CD4-positive, alpha-beta T cell (primary cell): ENCODE measurements around the gene RNF113A. TPM values are rescaled to one million over a fixed set of nuclear protein-coding genes. Genes with fewer than 3 reads are reported as not detected.

ENCODE experiments used
- ATAC-seq: fragments of 200-7000 bp; cut with Tn5 transposase; one replicate; pipeline ENCODE4 v1.10.0; 2022; ENCODE audit warnings: mild to moderate bottlenecking; ENCODE audit not compliant: poor library complexity
- CTCF ChIA-PET: fragments of 350-600 bp; sonication (Branson Sonifier 250); formaldehyde crosslinking; loops from one replicate; lab custom pipeline; 2021; ENCODE audit warnings: antibody characterized with exemption, inconsistent platforms; lab: Charles Lee
- POLR2A ChIA-PET: fragments of 350-600 bp; sonication (Branson Sonifier 250); formaldehyde crosslinking; loops from one replicate; lab custom pipeline; 2021; ENCODE audit warnings: antibody characterized with exemption, inconsistent platforms; lab: Charles Lee
- DNase-seq, 14 experiments: peaks; one replicate each; pipeline ENCODE4 v3.0.0-alpha.2; 2013 to 2020; ENCODE audit warnings: mixed read lengths in 2 of 14
- H3K27ac ChIP-seq, 2 donors: one replicate each; pipeline versions ENCODE4 v1.5.1 to v1.7.0; 2013; ENCODE audit warnings: low read length in 2 of 2, low read depth in 1 of 2, mild to moderate bottlenecking in 1 of 2
- H3K27me3 ChIP-seq, 2 experiments: 1 replicate in 1 of 2; 2 replicates in 1 of 2; pipeline versions ENCODE4 v1.6.1 to v1.7.0; 2013; ENCODE audit warnings: low read length in 2 of 2, control low read depth in 1 of 2, mild to moderate bottlenecking in 1 of 2, moderate library complexity in 1 of 2; ENCODE audit not compliant: insufficient read depth in 2 of 2, control insufficient read depth in 1 of 2
- H3K36me3 ChIP-seq: one replicate; pipeline ENCODE4 v1.6.1; 2013; ENCODE audit warnings: low read length, control low read depth; ENCODE audit not compliant: insufficient read depth
- H3K4me1 ChIP-seq: one replicate; pipeline ENCODE4 v1.6.1; 2013; ENCODE audit warnings: low read length, control low read depth; ENCODE audit not compliant: insufficient read depth
- H3K4me3 ChIP-seq: one replicate; pipeline ENCODE4 v1.5.1; 2013; ENCODE audit warnings: mild to moderate bottlenecking, low read length, moderate library complexity
- H3K9me3 ChIP-seq, 2 experiments: 1 replicate in 1 of 2; 2 replicates in 1 of 2; pipeline versions ENCODE4 v1.6.1 to v1.7.0; 2013; ENCODE audit warnings: low read length in 2 of 2, mild to moderate bottlenecking in 2 of 2, control low read depth in 1 of 2, moderate library complexity in 1 of 2; ENCODE audit not compliant: control insufficient read depth in 1 of 2, insufficient read depth in 1 of 2
- H3K27ac Mint-ChIP-seq: one replicate; pipeline ENCODE4 v1.8.0; 2020; ENCODE audit warnings: mixed read lengths
- H3K27me3 Mint-ChIP-seq: one replicate; pipeline ENCODE4 v1.8.0; 2021; ENCODE audit warnings: mixed read lengths
- H3K36me3 Mint-ChIP-seq: one replicate; pipeline ENCODE4 v1.8.0; 2021; ENCODE audit warnings: low read depth, mixed read lengths
- H3K4me1 Mint-ChIP-seq: one replicate; pipeline ENCODE4 v1.8.0; 2021; ENCODE audit warnings: low read depth, mixed read lengths
- H3K4me3 Mint-ChIP-seq: one replicate; pipeline ENCODE4 v1.8.0; 2020; ENCODE audit warnings: mild to moderate bottlenecking, mixed read lengths
- H3K9me3 Mint-ChIP-seq: one replicate; pipeline ENCODE4 v1.8.0; 2020; ENCODE audit warnings: mixed read lengths
- intact Hi-C, 2 experiments: fragments of 100-400 bp; cut with DNase I in 1 of 2; cut with micrococcal nuclease in 1 of 2; formaldehyde crosslinking; loops; one replicate each; pipeline versions ENCODE4 v1.15.1 to v1.9.0; 2023 to 2025; cut with DNase I, micrococcal nuclease
- total RNA-seq, 174 experiments: library from RNA in 2 of 174; stranded (reverse) in 2 of 174; gene quantifications; one replicate each; pipeline ENCODE4 v1.2.3 and lab custom pipeline; 2021 to 2026
- TF ChIP-seq, protein P1 (sequence below): fragments of 200-600 bp; IDR thresholded peaks from one replicate; pipeline ENCODE4 v1.8.0; 2022; ENCODE audit warnings: antibody characterized with exemption, mild to moderate bottlenecking

Gene RNF113A
- total RNA-seq, 2 experiments from 2014 or later = 32.5 to 33.5 TPM

DNA sequence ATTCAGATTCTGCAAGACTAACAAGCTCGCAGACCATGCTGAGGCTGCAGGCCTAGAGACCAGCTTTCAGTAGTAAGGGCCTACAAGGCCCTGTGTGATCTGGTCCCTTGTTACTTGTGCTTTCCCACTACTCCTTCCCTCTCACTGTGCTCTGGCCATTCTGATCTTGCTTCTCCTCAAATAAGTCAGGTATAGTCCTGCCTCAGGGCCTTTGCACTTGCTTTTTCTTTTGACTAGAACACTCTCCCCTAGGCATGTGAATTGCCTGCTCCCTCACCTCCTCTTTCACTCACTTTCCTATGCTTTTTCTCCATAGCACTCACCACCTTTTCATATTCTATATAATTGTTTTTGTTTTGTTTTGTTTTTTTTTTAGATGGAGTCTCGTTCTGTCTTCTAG, 46.3 kb upstream of the RNF113A start:
- DNase-seq (no peak), ATAC-seq (no peak)
- Mint-ChIP-seq H3K4me1 (no peaks in the 10 kb centered on the region), H3K27me3 (no peaks in the 10 kb centered on the region), H3K27ac (no peak overlapping the region), H3K4me3 (no peak overlapping the region), H3K9me3 (no peaks in the 10 kb centered on the region), H3K36me3 (no peaks in the 10 kb centered on the region)
- Histone ChIP-seq H3K36me3 (no peaks in the 10 kb centered on the region), H3K4me1 (no peaks in the 10 kb centered on the region), H3K27me3 (no peaks in the 10 kb centered on the region), H3K27ac (no peak overlapping the region), H3K9me3 (no peaks in the 10 kb centered on the region), H3K4me3 (no peak overlapping the region)
- intact Hi-C loops = no loop called here
- TF ChIP-seq, protein P1, sequence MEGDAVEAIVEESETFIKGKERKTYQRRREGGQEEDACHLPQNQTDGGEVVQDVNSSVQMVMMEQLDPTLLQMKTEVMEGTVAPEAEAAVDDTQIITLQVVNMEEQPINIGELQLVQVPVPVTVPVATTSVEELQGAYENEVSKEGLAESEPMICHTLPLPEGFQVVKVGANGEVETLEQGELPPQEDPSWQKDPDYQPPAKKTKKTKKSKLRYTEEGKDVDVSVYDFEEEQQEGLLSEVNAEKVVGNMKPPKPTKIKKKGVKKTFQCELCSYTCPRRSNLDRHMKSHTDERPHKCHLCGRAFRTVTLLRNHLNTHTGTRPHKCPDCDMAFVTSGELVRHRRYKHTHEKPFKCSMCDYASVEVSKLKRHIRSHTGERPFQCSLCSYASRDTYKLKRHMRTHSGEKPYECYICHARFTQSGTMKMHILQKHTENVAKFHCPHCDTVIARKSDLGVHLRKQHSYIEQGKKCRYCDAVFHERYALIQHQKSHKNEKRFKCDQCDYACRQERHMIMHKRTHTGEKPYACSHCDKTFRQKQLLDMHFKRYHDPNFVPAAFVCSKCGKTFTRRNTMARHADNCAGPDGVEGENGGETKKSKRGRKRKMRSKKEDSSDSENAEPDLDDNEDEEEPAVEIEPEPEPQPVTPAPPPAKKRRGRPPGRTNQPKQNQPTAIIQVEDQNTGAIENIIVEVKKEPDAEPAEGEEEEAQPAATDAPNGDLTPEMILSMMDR = no peak
- ChIA-PET POLR2A (no interaction called here), CTCF (no interaction called here)

DNA sequence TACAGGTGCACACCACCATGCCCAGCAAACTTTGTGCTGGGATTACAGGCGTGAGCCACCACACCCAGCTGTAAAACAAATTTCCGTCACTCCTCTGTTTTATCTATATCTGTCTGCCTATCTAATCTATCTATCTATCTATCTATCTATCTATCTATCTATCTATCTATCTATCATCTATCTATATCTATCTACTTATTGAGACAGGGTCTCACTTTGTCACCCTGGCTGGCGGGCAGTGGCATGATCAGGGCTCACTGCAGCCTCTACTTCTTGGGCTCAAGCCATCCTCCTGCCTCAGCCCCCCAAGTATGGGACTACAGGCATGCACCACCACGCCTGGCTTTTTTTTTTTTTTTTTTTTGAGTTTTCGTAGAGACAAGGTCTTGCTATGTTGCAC, 44.8 kb upstream of the RNF113A start:
- no peak overlapping the region for H3K27ac ChIP-seq
- no peak overlapping the region for H3K4me3 ChIP-seq
- no peak for DNase-seq
- ATAC-seq = no peak
- H3K4me3 Mint-ChIP-seq = no peak overlapping the region
- no peak overlapping the region for H3K27ac Mint-ChIP-seq
- H3K36me3 ChIP-seq = no peaks in the 10 kb centered on the region
- H3K27me3 ChIP-seq = no peaks in the 10 kb centered on the region
- no peaks in the 10 kb centered on the region for H3K9me3 Mint-ChIP-seq
- POLR2A ChIA-PET = no interaction called here
- intact Hi-C loops = no loop called here
- TF ChIP-seq, protein P1 = no peak
- H3K27me3 Mint-ChIP-seq = no peaks in the 10 kb centered on the region
- H3K9me3 ChIP-seq = no peaks in the 10 kb centered on the region
- H3K4me1 ChIP-seq = no peaks in the 10 kb centered on the region
- H3K4me1 Mint-ChIP-seq = no peaks in the 10 kb centered on the region
- H3K36me3 Mint-ChIP-seq = no peaks in the 10 kb centered on the region
- CTCF ChIA-PET = no interaction called here

DNA sequence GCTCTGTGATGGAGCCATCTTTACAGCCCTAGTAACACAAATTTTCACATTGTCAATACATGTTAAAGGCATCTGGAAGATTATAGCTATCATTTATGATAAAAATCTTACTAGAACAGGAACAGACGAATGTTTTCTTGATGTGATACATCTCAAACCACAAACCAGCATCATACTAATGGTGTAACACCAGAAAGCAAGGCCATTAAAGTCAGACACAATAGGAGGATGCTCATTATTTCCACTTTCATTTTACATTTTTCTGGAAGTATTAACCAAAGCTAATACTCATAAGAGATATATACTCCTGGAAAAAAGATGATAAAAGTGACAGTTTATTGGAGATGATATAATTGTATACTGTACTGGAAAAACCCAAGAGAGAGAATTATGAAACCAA, 29.4 kb upstream of the RNF113A start:
- TF ChIP-seq, protein P1 = no peak

More for the DNA sequence above, 29.4 kb upstream of the RNF113A start:
- Histone ChIP-seq H3K4me3 (no peak overlapping the region), H3K27ac (no peak overlapping the region), H3K9me3 (no peaks in the 10 kb centered on the region), H3K27me3 (no peaks in the 10 kb centered on the region), H3K4me1 (no peaks in the 10 kb centered on the region), H3K36me3 (no peaks in the 10 kb centered on the region)
- Mint-ChIP-seq H3K36me3 (no peaks in the 10 kb centered on the region), H3K9me3 (no peaks in the 10 kb centered on the region), H3K27ac (no peak overlapping the region), H3K4me1 (no peaks in the 10 kb centered on the region), H3K27me3 (no peaks in the 10 kb centered on the region), H3K4me3 (no peak overlapping the region)
- DNase-seq (no peak), ATAC-seq (no peak)
- POLR2A ChIA-PET = no interaction called here
- intact Hi-C loops = loop anchor here in 1 of 2 experiments (1.0 kb wide), 1 partner anchor 23 kb away; no protein-coding TSS in a partner anchor
- CTCF ChIA-PET = interaction anchor here (1.3 kb wide), 1 partner anchor 13 kb away, joined by 5 read pairs; no protein-coding TSS in a partner anchor
